Left renal cortex interstitium (tissue), 4 donors: ENCODE results near the gene CUX1. TPM values are rescaled to one million over a fixed set of nuclear protein-coding genes. Genes with fewer than 3 reads are reported as not detected.
"Not testable (repeated sequence)": the region's sequence is repeated elsewhere in the genome, so short reads cannot be mapped to it uniquely, and the experiment has no call there.

ENCODE experiments used
- DNase-seq, 4 donors: peaks; one replicate each; pipeline ENCODE4 v3.0.0-alpha.2; 2013; ENCODE audit warnings: low read depth in 4 of 4, low spot score in 2 of 4, missing footprints in 1 of 4
- polyA plus RNA-seq, 4 donors: library from polyadenylated mRNA; unstranded; fragments of 120-200 nt; gene quantifications; one replicate each; pipeline ENCODE4 v1.2.1, GENCODE V29; 2013; ENCODE audit not compliant: insufficient read length in 4 of 4

CUX1 gene
- polyA plus RNA-seq, 4 donors, result 79.2 to 99.7 (median 90.6) TPM

- DNase-seq, result not testable (repeated sequence)
These were observed 34.9 kb downstream of the CUX1 start for GRCh38 chr7:101852364-101852763.

GRCh38 chr7:101853684-101854083, 36.3 kb downstream of the CUX1 start:
- no peak for DNase-seq

- no peak for DNase-seq
These were observed 36.8 kb downstream of the CUX1 start for GRCh38 chr7:101854084-101854865.

- no peak for DNase-seq
These were observed 39.3 kb downstream of the CUX1 start for GRCh38 chr7:101856473-101857357.

GRCh38 chr7:101857358-101857811, 40.0 kb downstream of the CUX1 start:
- DNase-seq, result no peak

- DNase-seq, result no peak
These were observed 41.3 kb downstream of the CUX1 start for GRCh38 chr7:101858437-101859385.

- DNase-seq, result no peak
These were observed 42.1 kb downstream of the CUX1 start for GRCh38 chr7:101859411-101860106.

- DNase-seq, result no peak
These were observed 43.1 kb downstream of the CUX1 start for GRCh38 chr7:101860316-101861217.

- no peak for DNase-seq
These were observed 43.9 kb downstream of the CUX1 start for GRCh38 chr7:101861218-101861775.

- no peak for DNase-seq
These were observed 45.1 kb downstream of the CUX1 start for GRCh38 chr7:101862280-101863220.

- no peak for DNase-seq
These were observed 46.2 kb downstream of the CUX1 start for GRCh38 chr7:101863598-101863997.

- no peak for DNase-seq
These were observed 46.6 kb downstream of the CUX1 start for GRCh38 chr7:101864039-101864438.

GRCh38 chr7:101865031-101865430, 47.6 kb downstream of the CUX1 start:
- no peak for DNase-seq

- DNase-seq, result no peak
These were observed 48.0 kb downstream of the CUX1 start for GRCh38 chr7:101865455-101865854.

GRCh38 chr7:101866328-101866727, 48.9 kb downstream of the CUX1 start:
- DNase-seq, result no peak

- DNase-seq, result no peak
These were observed 49.8 kb downstream of the CUX1 start for GRCh38 chr7:101867265-101867664.

GRCh38 chr7:101867681-101868080, 50.3 kb downstream of the CUX1 start:
- not testable (repeated sequence) for DNase-seq
